ENCODE results near the gene IL19.
"Not testable (repeated sequence)": the region's sequence is repeated elsewhere in the genome, so short reads cannot be mapped to it uniquely, and the experiment has no call there.

IL19 gene

GRCh38 chr1:206778031-206778430 is 7.5 kb downstream of the IL19 start:
- TF ChIP-seq CTCF (IDR thresholded peaks at IDR 0.05; ENCODE audit: low read depth, low read length, missing control alignments), result no peak
- DNase-seq (ENCODE audit: low read depth), result no peak
- no peak overlapping the region for H3K4me3 ChIP-seq (ENCODE audit: low read depth, low read length)

GRCh38 chr1:206778911-206779310 is 8.3 kb downstream of the IL19 start:
- not testable (repeated sequence) for DNase-seq (ENCODE audit: low read depth); H3K4me3 ChIP-seq (ENCODE audit: low read depth, low read length)

GRCh38 chr1:206779638-206780037 is 9.1 kb downstream of the IL19 start:
- TF ChIP-seq CTCF (IDR thresholded peaks at IDR 0.05; ENCODE audit: low read depth, low read length, missing control alignments), result no peak
- DNase-seq (ENCODE audit: low read depth), result no peak

DNA sequence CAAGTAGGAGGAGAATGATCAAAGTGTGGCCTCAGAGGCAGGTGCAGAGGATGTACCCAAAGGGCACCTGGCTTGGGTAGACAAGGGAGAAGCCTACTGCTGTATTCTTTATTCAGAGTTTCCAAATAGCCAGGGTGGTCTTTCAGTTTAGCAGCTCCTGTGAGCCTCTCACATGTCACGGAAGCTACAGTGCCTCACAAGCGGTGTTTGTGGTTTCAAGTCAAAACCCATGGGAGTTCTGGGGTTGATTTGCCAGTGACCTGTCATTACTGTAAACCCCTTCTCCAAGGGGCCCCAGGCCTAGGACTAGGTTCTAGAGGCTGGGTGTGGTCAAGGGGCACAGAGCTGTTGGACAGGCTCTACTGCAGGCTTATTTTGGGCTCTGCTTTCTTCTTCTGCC is 11.9 kb downstream of the IL19 start:
- no peak overlapping the region for H3K4me3 ChIP-seq (ENCODE audit: low read depth, low read length)
- peak; percentile 90 for DNase-seq (ENCODE audit: low read depth)
- no peak for TF ChIP-seq CTCF (IDR thresholded peaks at IDR 0.05; ENCODE audit: low read depth, low read length, missing control alignments)

More at GRCh38 chr1:206779638-206780037, 9.1 kb downstream of the IL19 start:
- no peak overlapping the region for H3K4me3 ChIP-seq (ENCODE audit: low read depth, low read length)

DNA sequence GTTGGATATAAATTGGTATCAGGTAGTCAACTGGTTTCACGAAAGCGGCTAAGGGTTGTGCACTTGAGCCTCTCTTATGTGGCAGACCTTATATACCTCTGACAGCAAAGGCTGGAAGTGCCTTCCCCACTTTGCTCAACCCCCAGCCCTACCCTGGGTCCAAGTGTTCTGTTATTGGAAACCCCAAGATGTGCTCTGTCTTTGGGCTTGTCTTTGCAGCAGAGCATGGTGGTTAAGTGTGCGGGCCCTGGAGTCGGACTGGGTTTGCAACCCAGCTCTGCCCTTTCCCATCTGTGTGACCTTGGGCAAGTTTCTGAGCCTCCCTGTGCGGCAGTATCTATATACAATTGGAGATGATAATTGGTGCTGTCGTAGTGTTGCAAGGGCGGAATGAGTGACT is 12.9 kb downstream of the IL19 start:
- no peak overlapping the region for H3K4me3 ChIP-seq (ENCODE audit: low read depth, low read length)
- no peak for DNase-seq (ENCODE audit: low read depth)

DNA sequence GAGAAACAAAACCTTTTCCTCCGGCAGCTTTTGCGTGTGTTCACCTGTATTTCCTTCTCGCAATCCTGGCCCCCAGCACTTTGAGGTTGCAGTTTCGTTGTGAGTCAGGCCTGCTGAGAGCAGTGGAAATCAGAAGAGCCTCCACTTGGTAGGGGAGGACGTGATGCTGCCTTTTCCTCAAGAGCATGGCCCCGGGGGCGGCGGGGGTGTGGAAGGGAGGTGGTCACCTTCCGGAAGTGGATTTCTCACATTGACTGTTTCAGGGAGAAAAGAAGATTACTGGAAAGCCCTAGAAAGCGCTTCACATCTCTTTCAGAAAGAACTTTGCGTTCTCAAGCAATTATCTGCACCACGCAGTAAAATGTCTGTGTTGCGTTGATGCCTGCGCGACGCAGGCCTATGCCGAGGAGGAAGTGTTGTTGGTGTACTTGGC is 13.9 kb downstream of the IL19 start:
- no peak overlapping the region; the same call in 1 of the 2 replicates for H3K4me3 ChIP-seq (ENCODE audit: low read depth, low read length)
- DNase-seq (ENCODE audit: low read depth), result peak; percentile 96
- no peak for TF ChIP-seq CTCF (IDR thresholded peaks at IDR 0.05; ENCODE audit: low read depth, low read length, missing control alignments)

More for the DNA sequence above, 12.9 kb downstream of the IL19 start:
- TF ChIP-seq CTCF (IDR thresholded peaks at IDR 0.05; ENCODE audit: low read depth, low read length, missing control alignments), result no peak

- DNase-seq (ENCODE audit: low read depth), result no peak
- H3K4me3 ChIP-seq (ENCODE audit: low read depth, low read length), result no peak overlapping the region; the same call in 1 of the 2 replicates
- TF ChIP-seq CTCF (IDR thresholded peaks at IDR 0.05; ENCODE audit: low read depth, low read length, missing control alignments), result no peak
These were observed 14.7 kb downstream of the IL19 start for GRCh38 chr1:206785182-206785765.
